PC-9 (cell line): ENCODE data around the gene DSCAM.

Source experiments
- CTCF ChIP-seq: fragments of 200-600 bp; sonication (generic); conservative IDR thresholded peaks from 2 replicates; pipeline ENCODE4 v1.6.1; 2017; ENCODE audit warnings: mixed run types, antibody characterized with exemption, mild to moderate bottlenecking, moderate library complexity
- EZH2 ChIP-seq: fragments of 200-600 bp; sonication (generic); IDR thresholded peaks from 2 replicates; pipeline ENCODE4 v1.8.0; 2017; ENCODE audit warnings: antibody characterized with exemption, low read depth

GRCh38 chr21:40567501-40567900 is 279.5 kb downstream of the DSCAM start:
- no peak for TF ChIP-seq CTCF
- TF ChIP-seq EZH2: no peak
